ENCODE data around the gene C19orf38.

DNA sequence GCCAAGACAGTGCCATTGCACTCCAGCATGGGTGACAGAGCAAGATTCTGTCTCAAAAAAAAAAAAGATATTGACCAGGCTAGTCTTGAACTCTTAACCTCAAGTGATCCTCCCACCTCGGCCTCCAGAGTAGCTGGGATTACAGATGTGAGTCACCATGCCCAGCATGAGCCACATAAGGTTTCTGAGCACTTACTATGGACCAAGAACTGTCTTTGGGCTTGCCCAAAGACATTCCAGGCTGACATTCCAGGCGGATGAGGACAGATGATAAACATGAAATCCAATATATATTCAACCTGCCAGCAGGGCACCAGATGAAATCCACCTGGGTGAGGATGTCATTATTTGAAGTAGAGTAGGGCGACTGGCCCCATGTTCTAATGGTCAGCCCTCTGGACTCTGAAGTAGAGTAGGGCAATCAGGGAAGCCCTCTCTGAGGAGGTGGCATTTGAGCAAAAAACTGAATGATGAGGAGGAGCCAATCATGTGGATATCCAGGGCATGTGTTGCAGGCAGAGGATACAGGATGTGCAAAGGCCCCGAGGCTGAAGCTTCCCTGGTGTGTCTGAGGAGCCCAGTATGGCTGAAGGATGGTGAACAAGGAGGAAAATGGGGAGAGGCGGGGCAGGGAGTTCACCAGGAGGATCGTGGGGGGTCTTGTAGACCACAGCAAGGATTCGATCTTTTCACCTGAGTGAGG is 4.0 kb downstream of the C19orf38 start:
- no peak for TF ChIP-seq POLR2A (IDR thresholded peaks at IDR 0.05; ENCODE audit: low read depth, low read length)
- TF ChIP-seq TAF1 (IDR thresholded peaks at IDR 0.05; ENCODE audit: borderline replicate concordance, low read depth, low read length), result no peak
